Lower leg skin (tissue), 4 donors: ENCODE results near the gene CABP7. TPM values are rescaled to one million over a fixed set of nuclear protein-coding genes. Genes with fewer than 3 reads are reported as not detected.

Experiments used
- DNase-seq, 2 donors: peaks; one replicate each; pipeline ENCODE4 v3.0.0-alpha.2; 2019; ENCODE audit warnings: low spot score in 2 of 2
- H3K4me3 ChIP-seq: fragments of 200-600 bp; sonication (generic); 2 replicates; pipeline ENCODE4 v1.5.1; 2017; ENCODE audit warnings: mild to moderate bottlenecking, low read depth; ENCODE audit not compliant: poor library complexity, severe bottlenecking
- CTCF ChIP-seq, 3 donors: fragments of 450-650 bp; IDR thresholded peaks; one replicate each; pipeline ENCODE4 v1.5.1; 2016; ENCODE audit warnings: antibody characterized with exemption in 3 of 3, mild to moderate bottlenecking in 3 of 3, moderate library complexity in 2 of 3
- POLR2A ChIP-seq, 2 donors: fragments of 450-650 bp; IDR thresholded peaks; one replicate each; pipeline ENCODE4 v1.6.1; 2016 to 2017; ENCODE audit warnings: antibody characterized with exemption in 2 of 2, mild to moderate bottlenecking in 1 of 2, moderate library complexity in 1 of 2
- WGBS, 2 donors: methylation state at CpG; one replicate each; pipeline ENCODE4 v1.1.5; 2018; 5-methylcytosine and 5-hydroxymethylcytosine counted together
- intact Hi-C: fragments of 100-400 bp; cut with DNase I; formaldehyde crosslinking; loops from one replicate; pipeline ENCODE4 v1.15.0; 2023; ENCODE audit warnings: low total_unique reads
- total RNA-seq, 4 donors: library from RNA; depleted of rRNA; stranded (reverse); fragments of >200 nt; gene quantifications; one replicate each; pipeline ENCODE4 v1.1.0, GENCODE V29; 2016

The CABP7 gene
- total RNA-seq, result not detected

- no peak for DNase-seq
- H3K4me3 ChIP-seq, result no peak within 1 kb of the TSS
- TF ChIP-seq CTCF (IDR thresholded peaks at IDR 0.05) (no peak), POLR2A (IDR thresholded peaks at IDR 0.05) (no peak)
- 1% methylated on average over 25 to 86 of the region's 115 CpGs for WGBS, 2 donors
- intact Hi-C loops, result no loop called here
These were observed at the start of gene CABP7 for GRCh38 chr22:29719899-29720645. CABP7 (plus strand) TSS chr22:29720003; CDS start chr22:29720425, 422 bp downstream.

- TF ChIP-seq POLR2A (IDR thresholded peaks at IDR 0.05), result no peak
- TF ChIP-seq CTCF (IDR thresholded peaks at IDR 0.05), result no peak
- DNase-seq, result peak in 1 of 2 donors; percentile 9
- 86 to 94% methylated on average over 3 of the region's 3 CpGs for WGBS, 2 donors
- no peak overlapping the region for H3K4me3 ChIP-seq
- intact Hi-C loops, result no loop called here
These were observed 49.2 kb upstream of the CABP7 start for GRCh38 chr22:29670626-29671025.

- peak in 1 of 2 donors; percentile 65 for DNase-seq
- H3K4me3 ChIP-seq, result no peak overlapping the region
- intact Hi-C loops, result no loop called here
- WGBS, 2 donors, result 96 to 97% methylated on average over 14 of the region's 14 CpGs
- TF ChIP-seq CTCF (IDR thresholded peaks at IDR 0.05) (no peak), POLR2A (IDR thresholded peaks at IDR 0.05) (no peak)
These were observed 46.3 kb upstream of the CABP7 start for GRCh38 chr22:29673361-29674066.

- TF ChIP-seq POLR2A (IDR thresholded peaks at IDR 0.05) (no peak), CTCF (IDR thresholded peaks at IDR 0.05) (no peak)
- intact Hi-C loops, result no loop called here
- WGBS, 2 donors, result 95% methylated on average over 8 of the region's 8 CpGs
These were observed 45.7 kb upstream of the CABP7 start for GRCh38 chr22:29674121-29674520.

GRCh38 chr22:29679316-29679715, 40.5 kb upstream of the CABP7 start:
- intact Hi-C loops, result no loop called here
- no peak for DNase-seq
- no peak for TF ChIP-seq CTCF (IDR thresholded peaks at IDR 0.05)
- TF ChIP-seq POLR2A (IDR thresholded peaks at IDR 0.05), result no peak
- no peak overlapping the region for H3K4me3 ChIP-seq
- WGBS, 2 donors, result 83 to 90% methylated on average over 1 of the region's 1 CpG

More at GRCh38 chr22:29674121-29674520, 45.7 kb upstream of the CABP7 start:
- peak in 1 of 2 donors; percentile 53 for DNase-seq
- no peak overlapping the region for H3K4me3 ChIP-seq
